ENCODE results near the gene CASR.

The CASR gene

DNA sequence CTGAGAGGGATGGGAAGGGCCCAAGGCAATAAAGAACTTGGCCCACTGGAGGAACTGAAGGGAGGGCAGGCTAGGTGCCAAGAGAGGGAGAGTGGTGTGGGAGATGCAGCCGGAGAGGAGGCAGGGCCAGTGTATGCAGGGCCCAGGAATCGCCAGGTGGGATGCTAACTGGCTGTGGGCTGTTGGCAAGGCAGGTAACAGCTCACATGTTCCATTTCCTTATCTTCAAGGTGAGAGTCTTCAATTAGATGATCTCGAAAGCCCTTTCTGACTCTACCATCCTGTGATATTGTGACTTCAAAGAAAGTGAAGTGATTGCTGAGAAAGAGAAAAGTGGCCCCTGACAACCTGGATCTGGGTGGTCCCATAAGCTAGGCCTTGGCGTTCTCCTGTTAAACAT, 49.0 kb downstream of the CASR start:
- no peak overlapping the region for H3K4me3 ChIP-seq (ENCODE audit: low read length)
- TF ChIP-seq, protein P1, sequence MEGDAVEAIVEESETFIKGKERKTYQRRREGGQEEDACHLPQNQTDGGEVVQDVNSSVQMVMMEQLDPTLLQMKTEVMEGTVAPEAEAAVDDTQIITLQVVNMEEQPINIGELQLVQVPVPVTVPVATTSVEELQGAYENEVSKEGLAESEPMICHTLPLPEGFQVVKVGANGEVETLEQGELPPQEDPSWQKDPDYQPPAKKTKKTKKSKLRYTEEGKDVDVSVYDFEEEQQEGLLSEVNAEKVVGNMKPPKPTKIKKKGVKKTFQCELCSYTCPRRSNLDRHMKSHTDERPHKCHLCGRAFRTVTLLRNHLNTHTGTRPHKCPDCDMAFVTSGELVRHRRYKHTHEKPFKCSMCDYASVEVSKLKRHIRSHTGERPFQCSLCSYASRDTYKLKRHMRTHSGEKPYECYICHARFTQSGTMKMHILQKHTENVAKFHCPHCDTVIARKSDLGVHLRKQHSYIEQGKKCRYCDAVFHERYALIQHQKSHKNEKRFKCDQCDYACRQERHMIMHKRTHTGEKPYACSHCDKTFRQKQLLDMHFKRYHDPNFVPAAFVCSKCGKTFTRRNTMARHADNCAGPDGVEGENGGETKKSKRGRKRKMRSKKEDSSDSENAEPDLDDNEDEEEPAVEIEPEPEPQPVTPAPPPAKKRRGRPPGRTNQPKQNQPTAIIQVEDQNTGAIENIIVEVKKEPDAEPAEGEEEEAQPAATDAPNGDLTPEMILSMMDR (conservative IDR thresholded peaks at IDR 0.05; ENCODE audit: low read depth, low read length) = no peak
- DNase-seq (ENCODE audit: low read depth) = no peak

DNA sequence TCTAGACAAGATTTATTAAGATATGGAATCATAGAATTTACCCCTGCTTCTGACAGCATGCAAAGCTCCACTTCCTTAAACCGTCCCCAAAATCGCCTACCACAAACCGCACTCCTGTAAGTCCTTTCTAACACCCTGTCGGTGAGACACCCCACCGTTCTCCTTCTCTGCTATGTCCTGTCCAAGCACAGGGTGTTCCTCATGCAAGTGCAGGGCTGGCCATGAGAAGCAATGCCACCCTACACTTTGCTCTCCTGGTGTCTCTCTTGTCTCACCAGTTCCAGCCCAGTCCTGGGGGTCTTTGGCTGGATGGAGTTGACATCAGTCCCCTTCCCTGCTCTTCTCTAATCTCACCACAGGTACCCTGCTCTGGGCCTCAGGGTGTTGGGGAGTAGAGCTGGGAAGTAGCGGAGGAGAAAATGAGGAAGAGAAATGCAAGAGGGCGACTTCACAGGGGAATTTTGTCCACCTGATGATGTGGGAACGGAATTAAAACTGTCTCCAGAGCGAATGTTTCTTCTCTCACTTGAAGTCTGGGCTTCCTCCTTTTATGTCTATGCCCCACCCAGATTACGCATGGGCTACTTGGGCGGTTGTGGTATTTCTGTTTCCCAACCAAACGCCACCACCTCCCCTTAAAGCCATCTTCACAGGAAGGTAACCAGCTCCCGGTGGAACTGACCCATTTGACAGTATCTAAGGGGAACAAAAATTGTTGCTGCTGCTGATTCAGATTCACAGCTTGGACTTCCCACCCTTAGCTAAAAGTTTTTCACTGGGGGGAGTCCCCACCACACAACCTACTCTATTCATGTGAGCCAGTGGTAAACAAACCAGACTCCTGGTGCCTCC, 49.9 kb downstream of the CASR start:
- H3K4me3 ChIP-seq (ENCODE audit: low read length) = no peak overlapping the region
- DNase-seq (ENCODE audit: low read depth) = no peak
- TF ChIP-seq, protein P1 (conservative IDR thresholded peaks at IDR 0.05; ENCODE audit: low read depth, low read length) = no peak

DNA sequence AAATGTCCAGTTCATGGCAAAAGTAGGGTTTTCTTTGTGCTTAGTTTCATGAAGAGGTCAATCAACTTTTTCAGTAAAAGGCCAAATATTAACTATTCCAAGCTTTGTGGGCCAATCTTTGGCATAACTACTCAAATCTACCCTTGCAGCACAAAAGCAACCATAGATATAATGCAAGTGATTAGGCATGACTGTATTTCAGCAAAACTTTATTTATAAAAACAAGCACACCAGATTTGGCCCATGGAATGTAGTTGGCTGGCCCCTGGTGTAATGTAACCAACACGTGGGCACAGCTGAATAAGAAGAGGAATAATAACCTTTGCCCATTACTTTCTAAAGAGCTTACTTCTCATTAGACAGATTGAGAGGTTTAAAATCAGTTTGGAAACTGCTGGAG, 50.6 kb downstream of the CASR start:
- no peak overlapping the region for H3K4me3 ChIP-seq (ENCODE audit: low read length)
- TF ChIP-seq, protein P1 (conservative IDR thresholded peaks at IDR 0.05; ENCODE audit: low read depth, low read length) = no peak
- DNase-seq (ENCODE audit: low read depth) = no peak

DNA sequence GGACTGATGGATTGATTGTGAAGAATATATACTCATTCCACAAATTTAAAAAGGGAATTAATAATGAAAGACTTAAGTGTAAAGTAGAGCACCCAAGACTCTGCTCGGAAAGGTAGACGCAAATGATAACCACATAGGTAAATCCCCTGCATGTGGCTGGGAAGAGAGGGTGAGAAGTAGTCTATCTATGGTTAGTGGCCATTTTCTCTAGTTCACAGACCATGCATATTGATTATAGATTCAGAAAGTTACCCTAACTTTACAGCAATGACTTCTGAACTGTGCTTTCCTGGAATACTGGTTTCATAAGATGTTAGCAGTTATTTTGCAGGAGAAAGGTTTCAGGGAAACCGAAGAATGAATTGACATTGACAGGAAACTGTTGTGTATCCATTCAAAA, 51.7 kb downstream of the CASR start:
- DNase-seq (ENCODE audit: low read depth) = no peak
- no peak overlapping the region for H3K4me3 ChIP-seq (ENCODE audit: low read length)
- TF ChIP-seq, protein P1 (conservative IDR thresholded peaks at IDR 0.05; ENCODE audit: low read depth, low read length) = no peak

DNA sequence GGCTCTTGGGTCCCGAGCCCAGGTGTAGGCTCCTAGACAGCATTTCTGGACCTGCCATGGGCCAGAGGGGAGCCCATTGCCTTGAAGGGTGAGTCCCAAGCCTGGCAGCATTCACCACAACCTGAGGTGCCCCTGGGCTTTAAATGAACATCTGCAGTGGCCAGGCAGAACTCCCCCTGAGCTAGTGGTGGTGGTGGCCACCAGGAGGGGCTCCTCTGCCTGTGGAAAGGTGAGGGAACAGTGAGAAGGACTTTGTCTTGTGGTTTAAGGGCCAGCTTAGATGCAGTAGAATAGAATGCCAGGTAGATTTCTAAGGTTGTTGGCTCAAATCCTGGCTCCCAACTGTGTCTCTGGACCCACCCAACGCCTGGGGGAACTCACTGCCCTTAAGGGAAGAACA, 55.6 kb downstream of the CASR start:
- TF ChIP-seq, protein P1 (conservative IDR thresholded peaks at IDR 0.05; ENCODE audit: low read depth, low read length) = no peak
- DNase-seq (ENCODE audit: low read depth) = no peak
- H3K4me3 ChIP-seq (ENCODE audit: low read length) = no peak overlapping the region

DNA sequence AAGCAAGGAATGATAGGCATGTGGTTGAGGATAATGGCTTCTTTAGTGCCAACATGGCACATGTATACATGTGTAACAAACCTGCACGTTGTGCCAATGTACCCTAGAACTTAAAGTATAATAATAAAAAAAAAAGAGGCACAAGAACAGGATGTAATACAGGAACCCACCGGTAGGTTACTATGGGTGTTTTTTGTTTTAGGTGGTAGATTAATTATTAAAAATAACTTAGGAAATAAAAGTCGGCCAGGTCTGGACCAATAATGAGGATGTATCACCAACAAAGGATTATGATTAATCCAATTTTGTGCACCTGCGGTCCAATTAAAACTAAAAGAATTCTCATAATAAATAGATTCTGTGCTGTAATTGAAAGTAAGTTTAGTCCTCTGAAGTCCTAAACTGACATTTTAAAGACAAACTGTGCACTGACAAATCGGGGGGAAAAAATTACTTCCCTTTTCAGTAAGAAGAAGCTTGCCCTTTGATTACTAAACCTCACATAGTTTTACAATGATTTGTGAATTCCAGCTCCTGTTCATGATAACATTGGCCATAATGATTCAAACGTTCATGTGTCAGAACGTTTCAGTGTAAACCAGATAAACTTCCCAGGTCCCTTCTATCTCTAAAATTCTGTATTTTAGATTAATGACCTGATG, 62.2 kb downstream of the CASR start:
- no peak overlapping the region for H3K4me3 ChIP-seq (ENCODE audit: low read length)
- TF ChIP-seq, protein P1 (conservative IDR thresholded peaks at IDR 0.05; ENCODE audit: low read depth, low read length) = no peak
- DNase-seq (ENCODE audit: low read depth) = no peak

DNA sequence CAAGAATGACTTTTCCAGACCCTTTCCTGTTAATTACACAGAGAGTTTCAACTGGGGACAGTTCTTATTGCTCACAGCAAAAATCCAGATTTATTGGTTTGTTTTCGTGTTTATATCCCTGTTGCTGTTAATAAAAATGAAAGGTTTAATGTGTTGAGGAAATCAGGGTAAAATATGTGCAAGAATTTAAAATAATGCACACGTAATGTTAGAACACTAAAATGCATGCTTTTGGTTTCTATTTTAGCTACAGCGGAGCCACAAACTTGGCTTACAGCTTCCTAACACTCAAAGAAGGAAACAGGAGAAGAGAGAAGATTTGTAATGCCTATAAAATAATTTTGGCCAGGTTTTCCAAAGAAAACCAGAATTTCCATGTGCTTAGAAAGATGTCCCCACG, 62.7 kb downstream of the CASR start:
- DNase-seq (ENCODE audit: low read depth) = no peak
- TF ChIP-seq, protein P1 (conservative IDR thresholded peaks at IDR 0.05; ENCODE audit: low read depth, low read length) = no peak
- H3K4me3 ChIP-seq (ENCODE audit: low read length) = no peak overlapping the region
